GM23338 (cell line): ENCODE data around the gene CD72.

ENCODE experiments used
- CREB1 ChIP-seq: fragments of 250-450 bp; sonication (Bioruptor Pico); IDR thresholded peaks from 2 replicates; pipeline ENCODE4 v1.5.0; 2020; ENCODE audit warnings: low read depth, mild to moderate bottlenecking, moderate library complexity
- CTCF ChIP-seq, 2 experiments: fragments of 200-600 bp in 1 of 2; sonication (generic) in 1 of 2; conservative IDR thresholded peaks; 2 replicates each; pipeline versions ENCODE4 v1.5.1 to v1.6.1; 2016 to 2017; ENCODE audit warnings: antibody characterized with exemption in 2 of 2, low read depth in 2 of 2, mild to moderate bottlenecking in 2 of 2, moderate library complexity in 1 of 2
- EZH2 ChIP-seq: fragments of 200-600 bp; sonication (generic); IDR thresholded peaks from one replicate; pipeline ENCODE4 v1.8.0; 2017; ENCODE audit warnings: antibody characterized with exemption, mild to moderate bottlenecking, low read depth; ENCODE audit not compliant: unreplicated experiment

- peak; percentile 15 to 16; a peak in 3 of 4 replicates for TF ChIP-seq CTCF (conservative IDR thresholded peaks at IDR 0.05; ENCODE audit: low read depth in 2 of 2)
- no peak for TF ChIP-seq EZH2
- TF ChIP-seq CREB1 (CRISPR knock-in tag), result no peak
Measured at GRCh38 chr9:35568196-35568595, 50.0 kb downstream of the CD72 start.
